IPS DF 6.9 (cell line): ENCODE measurements around the gene SAMHD1.

Experiments used
- DNase-seq: peaks from one replicate; pipeline ENCODE4 v3.0.0-alpha.2; 2013; ENCODE audit warnings: low read depth, low spot score
- H3K27ac ChIP-seq: one replicate; pipeline ENCODE4 v1.5.1; 2013; ENCODE audit warnings: low read length, control low read depth
- H3K27me3 ChIP-seq: 2 replicates; pipeline ENCODE4 v1.6.1; 2013; ENCODE audit warnings: mild to moderate bottlenecking, low read length; ENCODE audit not compliant: control insufficient read depth, insufficient read depth
- H3K36me3 ChIP-seq: 2 replicates; pipeline ENCODE4 v1.6.1; 2013; ENCODE audit warnings: low read length; ENCODE audit not compliant: control insufficient read depth, insufficient read depth
- H3K4me1 ChIP-seq: 2 replicates; pipeline ENCODE4 v1.6.1; 2013; ENCODE audit warnings: low read length; ENCODE audit not compliant: control insufficient read depth, insufficient read depth
- H3K4me3 ChIP-seq: 2 replicates; pipeline ENCODE4 v1.5.1; 2013; ENCODE audit warnings: mild to moderate bottlenecking, low read length
- H3K9me3 ChIP-seq: 2 replicates; pipeline ENCODE4 v1.6.1; 2013; ENCODE audit warnings: low read length, inconsistent platforms; ENCODE audit not compliant: control insufficient read depth, insufficient read depth
- whole genome bisulfite sequencing: extraction: QIAGEN DNeasy Blood & Tissue Kit; methylation state at CpG from one replicate; pipeline ENCODE4 v1.1.7; 2013; ENCODE audit warnings: mixed read lengths, missing lambda C conversion rate; ENCODE audit not compliant: insufficient read length, insufficient coverage; 5-methylcytosine and 5-hydroxymethylcytosine counted together

Gene SAMHD1

GRCh38 chr20:36855241-36855657 is 96.3 kb downstream of the SAMHD1 start:
- H3K36me3 ChIP-seq, result peaks cover 3% of the 10 kb centered on the region; the same call in 1 of the 2 replicates
- no peaks in the 10 kb centered on the region for H3K9me3 ChIP-seq
- H3K27me3 ChIP-seq, result no peaks in the 10 kb centered on the region
- no peaks in the 10 kb centered on the region; the same call in 1 of the 2 replicates for H3K4me1 ChIP-seq
- no peak overlapping the region for H3K4me3 ChIP-seq
- no peak for DNase-seq
- H3K27ac ChIP-seq, result no peak overlapping the region
- no CpG with 5 or more reads among the region's 7 CpGs for WGBS

- WGBS, result no CpG with 5 or more reads among the region's 21 CpGs
- Histone ChIP-seq H3K27me3 (no peaks in the 10 kb centered on the region), H3K9me3 (no peaks in the 10 kb centered on the region), H3K4me3 (no peak overlapping the region), H3K4me1 (no peaks in the 10 kb centered on the region; the same call in 1 of the 2 replicates), H3K36me3 (peaks cover 3% of the 10 kb centered on the region; the same call in 1 of the 2 replicates), H3K27ac (no peak overlapping the region)
- DNase-seq, result no peak
Observed at GRCh38 chr20:36854348-36855240, 96.9 kb downstream of the SAMHD1 start.

GRCh38 chr20:36852187-36852586 is 99.3 kb downstream of the SAMHD1 start:
- no peak for DNase-seq
- WGBS, result no CpG with 5 or more reads among the region's 12 CpGs
- Histone ChIP-seq H3K27me3 (no peaks in the 10 kb centered on the region), H3K27ac (no peak overlapping the region), H3K36me3 (peaks cover 3% of the 10 kb centered on the region; the same call in 1 of the 2 replicates), H3K4me3 (no peak overlapping the region), H3K4me1 (no peaks in the 10 kb centered on the region; the same call in 1 of the 2 replicates), H3K9me3 (no peaks in the 10 kb centered on the region)

- Histone ChIP-seq H3K9me3 (no peaks in the 10 kb centered on the region), H3K36me3 (peaks cover 3% of the 10 kb centered on the region; the same call in 1 of the 2 replicates), H3K27me3 (no peaks in the 10 kb centered on the region), H3K4me3 (no peak overlapping the region), H3K4me1 (no peaks in the 10 kb centered on the region; the same call in 1 of the 2 replicates), H3K27ac (no peak overlapping the region)
- no CpG with 5 or more reads among the region's 2 CpGs for WGBS
- no peak for DNase-seq
Observed at GRCh38 chr20:36851490-36851889, 100.0 kb downstream of the SAMHD1 start.

- H3K27me3 ChIP-seq, result no peaks in the 10 kb centered on the region
- no CpG with 5 or more reads among the region's 6 CpGs for WGBS
- H3K36me3 ChIP-seq, result peaks cover 3% of the 10 kb centered on the region; the same call in 1 of the 2 replicates
- H3K4me1 ChIP-seq, result no peaks in the 10 kb centered on the region; the same call in 1 of the 2 replicates
- DNase-seq, result no peak
- H3K27ac ChIP-seq, result no peak overlapping the region
- no peaks in the 10 kb centered on the region for H3K9me3 ChIP-seq
- no peak overlapping the region for H3K4me3 ChIP-seq
Observed at GRCh38 chr20:36850759-36851158, 100.7 kb downstream of the SAMHD1 start.

- no peaks in the 10 kb centered on the region; the same call in 1 of the 2 replicates for H3K4me1 ChIP-seq
- no peak overlapping the region for H3K27ac ChIP-seq
- WGBS, result no CpG with 5 or more reads among the region's 9 CpGs
Observed at GRCh38 chr20:36849333-36850065, 102.0 kb downstream of the SAMHD1 start.

GRCh38 chr20:36848677-36849076 is 102.8 kb downstream of the SAMHD1 start:
- Histone ChIP-seq H3K36me3 (peaks cover 2% of the 10 kb centered on the region; the same call in 1 of the 2 replicates), H3K4me1 (no peaks in the 10 kb centered on the region; the same call in 1 of the 2 replicates), H3K27me3 (no peaks in the 10 kb centered on the region), H3K27ac (no peak overlapping the region), H3K4me3 (no peak overlapping the region), H3K9me3 (no peaks in the 10 kb centered on the region)
- DNase-seq, result no peak

More at GRCh38 chr20:36849333-36850065, 102.0 kb downstream of the SAMHD1 start:
- no peak overlapping the region for H3K4me3 ChIP-seq
- DNase-seq, result no peak
- H3K9me3 ChIP-seq, result no peaks in the 10 kb centered on the region
- H3K27me3 ChIP-seq, result no peaks in the 10 kb centered on the region
- H3K36me3 ChIP-seq, result peaks cover 3% of the 10 kb centered on the region; the same call in 1 of the 2 replicates

GRCh38 chr20:36848078-36848660 is 103.3 kb downstream of the SAMHD1 start:
- Histone ChIP-seq H3K4me3 (no peak overlapping the region), H3K27me3 (no peaks in the 10 kb centered on the region), H3K27ac (no peak overlapping the region), H3K36me3 (no peaks in the 10 kb centered on the region), H3K9me3 (no peaks in the 10 kb centered on the region), H3K4me1 (no peaks in the 10 kb centered on the region; the same call in 1 of the 2 replicates)
- DNase-seq, result no peak
- WGBS, result no CpG with 5 or more reads among the region's 6 CpGs

GRCh38 chr20:36847710-36848040 is 103.8 kb downstream of the SAMHD1 start:
- no peaks in the 10 kb centered on the region for H3K27me3 ChIP-seq
- H3K9me3 ChIP-seq, result no peaks in the 10 kb centered on the region
- no peaks in the 10 kb centered on the region; the same call in 1 of the 2 replicates for H3K4me1 ChIP-seq
- no peak overlapping the region for H3K4me3 ChIP-seq
- WGBS, result no CpG with 5 or more reads among the region's 1 CpG
- H3K27ac ChIP-seq, result no peak overlapping the region
- H3K36me3 ChIP-seq, result no peaks in the 10 kb centered on the region
- no peak for DNase-seq
